Calu3 (cell line): ENCODE measurements around the gene PRXL2A. TPM values are rescaled to one million over a fixed set of nuclear protein-coding genes. Genes with fewer than 3 reads are reported as not detected.
A peak's percentile ranks its signal among the peaks of the same experiment; 100 is the strongest.

Source experiments
- BruUV-seq: library from RNA; stranded (reverse); fragments of 400-500 nt; replicated peaks from 2 replicates; lab custom pipeline; 2021; lab: Mats Ljungman, UMichigan
- CTCF ChIA-PET: fragments of 300-600 bp; sonication (Branson Sonifier 250); formaldehyde crosslinking; loops from one replicate; lab custom pipeline; 2022; ENCODE audit warnings: antibody characterized with exemption; lab: Charles Lee
- DNase-seq: peaks from one replicate; pipeline ENCODE4 v3.0.0; 2022
- H3K27ac Mint-ChIP-seq: one replicate; pipeline ENCODE4 v1.8.0; 2022; ENCODE audit warnings: mixed read lengths; ENCODE audit not compliant: unreplicated experiment
- H3K27me3 Mint-ChIP-seq: one replicate; pipeline ENCODE4 v1.8.0; 2022; ENCODE audit warnings: mixed read lengths; ENCODE audit not compliant: unreplicated experiment
- H3K36me3 Mint-ChIP-seq: one replicate; pipeline ENCODE4 v1.8.0; 2022; ENCODE audit warnings: mild to moderate bottlenecking, moderate library complexity, mixed read lengths; ENCODE audit not compliant: insufficient read depth, unreplicated experiment
- H3K4me1 Mint-ChIP-seq: one replicate; pipeline ENCODE4 v1.8.0; 2022; ENCODE audit warnings: mild to moderate bottlenecking, low read depth, mixed read lengths; ENCODE audit not compliant: unreplicated experiment
- H3K4me3 Mint-ChIP-seq: one replicate; pipeline ENCODE4 v1.8.0; 2022; ENCODE audit warnings: mild to moderate bottlenecking, low read depth, moderate library complexity, mixed read lengths; ENCODE audit not compliant: unreplicated experiment
- H3K9me3 Mint-ChIP-seq: one replicate; pipeline ENCODE4 v1.8.0; 2022; ENCODE audit warnings: low read depth, mixed read lengths; ENCODE audit not compliant: unreplicated experiment
- intact Hi-C: fragments of 100-400 bp; cut with micrococcal nuclease; formaldehyde crosslinking; loops from one replicate; pipeline ENCODE4 v1.10.0; 2022; ENCODE audit not compliant: unreplicated experiment
- total RNA-seq: library from RNA; stranded (reverse); gene quantifications from 2 replicates; pipeline ENCODE4 v1.2.3, GENCODE V29; 2022
- TF ChIP-seq, protein P1 (sequence below): fragments of 200-600 bp; IDR thresholded peaks from one replicate; pipeline ENCODE4 v1.8.0; 2022; ENCODE audit warnings: antibody characterized with exemption; ENCODE audit not compliant: unreplicated experiment

The PRXL2A gene
- total RNA-seq, 1 experiment from 2014 or later: 67.2 TPM

DNA sequence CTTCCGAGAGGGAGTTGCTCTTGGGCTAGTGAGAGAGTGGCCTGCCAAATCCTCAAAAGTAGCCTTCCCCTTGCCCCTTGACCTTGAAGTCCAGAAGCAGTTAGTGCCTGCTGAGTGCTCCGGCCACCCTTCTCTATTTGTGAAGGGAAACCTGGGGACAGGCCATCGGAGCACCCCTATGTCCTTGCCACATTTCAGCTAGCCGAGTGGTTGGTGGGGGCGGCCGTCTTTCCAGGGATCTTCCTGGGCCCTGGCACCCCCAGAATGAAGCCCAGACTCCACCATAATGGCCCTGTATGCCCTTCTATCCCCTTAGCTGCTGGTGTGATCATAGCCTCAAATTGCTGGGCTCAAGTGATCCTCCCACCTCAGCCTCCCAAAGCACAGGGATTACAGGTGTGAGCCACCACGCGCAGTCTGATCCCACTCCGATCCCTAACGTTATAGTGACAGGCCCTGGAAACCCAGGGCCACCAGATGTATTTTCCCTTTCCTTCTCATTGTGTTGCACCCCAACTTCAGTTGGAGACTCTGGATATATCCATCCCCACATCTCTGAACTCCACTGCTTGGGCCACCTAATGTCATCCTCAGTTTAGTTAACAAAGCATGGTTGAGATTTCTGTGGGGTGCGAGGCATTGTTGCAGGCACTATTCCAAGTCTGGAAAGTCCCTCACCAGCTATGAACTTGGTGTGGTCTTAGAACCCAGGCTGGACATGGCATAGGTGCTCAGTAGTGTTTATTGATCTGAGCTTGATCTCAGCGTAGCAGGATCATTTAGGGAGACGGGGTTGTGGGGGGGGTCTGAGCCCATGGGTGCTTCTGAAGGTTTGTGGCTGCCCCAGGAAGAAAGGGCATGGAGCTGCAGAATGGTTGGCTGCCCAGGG lies 47.4 kb downstream of the PRXL2A start:
- TF ChIP-seq, protein P1, sequence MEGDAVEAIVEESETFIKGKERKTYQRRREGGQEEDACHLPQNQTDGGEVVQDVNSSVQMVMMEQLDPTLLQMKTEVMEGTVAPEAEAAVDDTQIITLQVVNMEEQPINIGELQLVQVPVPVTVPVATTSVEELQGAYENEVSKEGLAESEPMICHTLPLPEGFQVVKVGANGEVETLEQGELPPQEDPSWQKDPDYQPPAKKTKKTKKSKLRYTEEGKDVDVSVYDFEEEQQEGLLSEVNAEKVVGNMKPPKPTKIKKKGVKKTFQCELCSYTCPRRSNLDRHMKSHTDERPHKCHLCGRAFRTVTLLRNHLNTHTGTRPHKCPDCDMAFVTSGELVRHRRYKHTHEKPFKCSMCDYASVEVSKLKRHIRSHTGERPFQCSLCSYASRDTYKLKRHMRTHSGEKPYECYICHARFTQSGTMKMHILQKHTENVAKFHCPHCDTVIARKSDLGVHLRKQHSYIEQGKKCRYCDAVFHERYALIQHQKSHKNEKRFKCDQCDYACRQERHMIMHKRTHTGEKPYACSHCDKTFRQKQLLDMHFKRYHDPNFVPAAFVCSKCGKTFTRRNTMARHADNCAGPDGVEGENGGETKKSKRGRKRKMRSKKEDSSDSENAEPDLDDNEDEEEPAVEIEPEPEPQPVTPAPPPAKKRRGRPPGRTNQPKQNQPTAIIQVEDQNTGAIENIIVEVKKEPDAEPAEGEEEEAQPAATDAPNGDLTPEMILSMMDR: no peak
- H3K9me3 Mint-ChIP-seq: no peaks in the 10 kb centered on the region
- H3K27me3 Mint-ChIP-seq: no peaks in the 10 kb centered on the region
- CTCF ChIA-PET: interaction anchor here (0.5 to 10.0 kb wide), 5 partner anchors 26 to 93 kb away, joined by 3 to 122 read pairs (median 5); no protein-coding TSS in a partner anchor
- peaks cover 43% of the 10 kb centered on the region for H3K36me3 Mint-ChIP-seq
- no peak overlapping the region for H3K4me3 Mint-ChIP-seq
- DNase-seq: no peak
- H3K27ac Mint-ChIP-seq: peak overlapping the region; percentile 62
- BruUV-seq: TSS peak; percentile 61
- peaks cover 41% of the 10 kb centered on the region for H3K4me1 Mint-ChIP-seq
- intact Hi-C loops: no loop called here

DNA sequence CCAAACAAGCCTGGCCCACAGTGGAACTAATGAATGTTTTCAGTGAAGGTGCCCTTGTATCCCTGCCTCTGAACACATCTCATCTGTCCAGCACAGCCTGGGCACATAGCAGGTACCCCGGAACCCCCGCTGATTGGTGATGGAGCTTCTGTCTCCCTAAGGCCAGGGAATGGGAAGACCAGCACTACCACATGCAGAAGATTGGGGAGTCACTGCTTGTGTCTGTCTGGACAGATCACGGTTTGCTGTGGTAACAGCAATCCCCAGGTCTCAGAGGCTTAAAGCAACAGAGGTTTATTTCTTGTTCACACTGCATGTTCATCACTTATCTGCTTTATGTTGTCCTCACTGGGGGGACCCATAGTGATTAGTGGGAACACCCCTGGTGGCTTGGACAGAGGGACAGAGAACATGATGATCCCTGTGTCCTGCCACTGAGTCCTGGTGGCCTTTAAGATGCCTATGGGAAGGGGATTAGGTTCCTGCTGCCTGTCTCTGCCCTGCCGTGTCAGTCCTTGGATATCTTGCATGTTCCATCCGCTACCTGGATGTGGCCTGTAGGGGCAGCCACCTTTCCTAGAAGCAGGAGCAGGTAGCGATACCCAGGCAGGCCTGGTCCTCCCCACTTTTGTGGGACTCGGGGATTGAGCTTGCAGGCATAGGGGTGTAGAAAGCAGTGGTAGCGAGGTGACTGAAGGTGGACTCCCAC lies 49.4 kb downstream of the PRXL2A start:
- Mint-ChIP-seq H3K9me3 (no peaks in the 10 kb centered on the region), H3K27ac (peak overlapping the region; percentile 94), H3K4me3 (peak overlapping the region; percentile 58), H3K36me3 (peaks cover 52% of the 10 kb centered on the region), H3K4me1 (peaks cover 61% of the 10 kb centered on the region), H3K27me3 (no peaks in the 10 kb centered on the region)
- peak; percentile 48 for DNase-seq
- BruUV-seq: no TSS peak
- TF ChIP-seq, protein P1: peak; percentile 12
- intact Hi-C loops: no loop called here
- CTCF ChIA-PET: interaction anchor here (0.6 to 10.0 kb wide), 3 partner anchors 13 to 61 kb away, joined by 3 to 122 read pairs (median 4); no protein-coding TSS in a partner anchor

DNA sequence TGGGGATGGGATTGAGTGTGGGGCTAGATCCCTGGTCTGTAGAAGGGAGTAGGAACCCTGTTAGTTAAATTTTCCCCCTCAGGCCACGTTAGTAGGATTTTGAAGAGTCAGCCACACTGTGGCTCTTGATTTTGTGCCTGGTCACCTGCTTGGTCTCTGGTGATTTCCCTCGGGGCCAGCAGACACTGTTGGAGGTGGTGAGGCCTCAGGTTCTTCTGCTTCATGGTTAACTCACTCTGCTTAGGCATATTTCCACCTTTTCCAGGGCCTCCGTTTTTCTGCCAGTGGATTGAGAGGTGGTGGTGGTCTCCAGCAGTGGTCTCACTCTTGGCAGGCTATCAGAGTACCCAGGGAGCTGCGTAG lies 49.9 kb downstream of the PRXL2A start:
- Mint-ChIP-seq H3K4me3 (peak overlapping the region; percentile 58), H3K4me1 (peaks cover 67% of the 10 kb centered on the region), H3K36me3 (peaks cover 50% of the 10 kb centered on the region), H3K9me3 (no peaks in the 10 kb centered on the region), H3K27me3 (no peaks in the 10 kb centered on the region), H3K27ac (peak overlapping the region; percentile 94)
- no peak for DNase-seq
- BruUV-seq: no TSS peak
- CTCF ChIA-PET: interaction anchor here (0.6 to 10.0 kb wide), 4 partner anchors 14 to 60 kb away, joined by 3 to 122 read pairs (median 4); no protein-coding TSS in a partner anchor
- intact Hi-C loops: no loop called here
- TF ChIP-seq, protein P1: peak; percentile 9

DNA sequence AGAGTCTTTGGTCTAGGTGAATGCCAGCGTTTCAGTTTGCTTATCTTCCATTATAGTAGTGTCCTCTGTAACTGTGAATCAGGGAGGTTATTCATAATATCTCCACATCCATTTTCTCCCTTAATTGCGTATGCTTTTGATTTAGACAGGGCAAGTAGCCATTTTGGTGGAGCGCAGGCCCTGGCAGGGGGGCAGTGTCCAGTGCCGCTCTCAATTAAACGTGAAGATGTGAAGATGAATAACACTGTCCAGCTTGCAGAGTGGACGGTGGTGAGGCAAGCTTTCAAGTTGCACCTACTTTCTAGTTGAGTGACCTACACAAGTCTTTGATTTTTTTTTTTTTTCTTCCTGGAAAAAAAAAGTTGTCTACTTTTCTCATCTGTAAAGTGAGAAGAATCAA lies 50.3 kb downstream of the PRXL2A start:
- Mint-ChIP-seq H3K27ac (peak overlapping the region; percentile 94), H3K9me3 (no peaks in the 10 kb centered on the region), H3K4me1 (peaks cover 71% of the 10 kb centered on the region), H3K4me3 (peak overlapping the region; percentile 58), H3K27me3 (no peaks in the 10 kb centered on the region), H3K36me3 (peaks cover 47% of the 10 kb centered on the region)
- CTCF ChIA-PET: interaction anchor here (0.6 to 10.0 kb wide), 8 partner anchors 11 to 80 kb away, joined by 3 to 122 read pairs (median 4); no protein-coding TSS in a partner anchor
- intact Hi-C loops: no loop called here
- TF ChIP-seq, protein P1: no peak
- no peak for DNase-seq
- BruUV-seq: no TSS peak
